ENCODE data around the gene MT1E.
"Not testable (repeated sequence)": the region's sequence is repeated elsewhere in the genome, so short reads cannot be mapped to it uniquely, and the experiment has no call there.

MT1E gene

GRCh38 chr16:56607109-56607618 is 18.4 kb upstream of the MT1E start:
- DNase-seq: peak; percentile 37
- no peak for ATAC-seq

- ATAC-seq (no peak), DNase-seq (no peak)
Observed at GRCh38 chr16:56607675-56608042, 17.9 kb upstream of the MT1E start.

- peak; percentile 72 for ATAC-seq
- peak; percentile 92 for DNase-seq
Observed at GRCh38 chr16:56608043-56608875, 17.3 kb upstream of the MT1E start, which contains the start of gene MT2A. TSS of gene MT2A (plus strand) at chr16:56608584. CDS start at chr16:56608656, 72 bp downstream.

- no peak for DNase-seq
- no peak for ATAC-seq
Observed at GRCh38 chr16:56608876-56609462, 16.6 kb upstream of the MT1E start.

GRCh38 chr16:56609463-56609921 is 16.1 kb upstream of the MT1E start:
- ATAC-seq: peak; percentile 44
- DNase-seq: peak; percentile 80

- peak; percentile 57 for ATAC-seq
- DNase-seq: peak; percentile 85
Observed at GRCh38 chr16:56610017-56610608, 15.5 kb upstream of the MT1E start.

- ATAC-seq: peak; percentile 33
Observed at GRCh38 chr16:56610609-56611111, 14.9 kb upstream of the MT1E start.

GRCh38 chr16:56611281-56611833 is 14.2 kb upstream of the MT1E start:
- DNase-seq (no peak), ATAC-seq (no peak)

More at GRCh38 chr16:56610609-56611111, 14.9 kb upstream of the MT1E start:
- no peak for DNase-seq

GRCh38 chr16:56613706-56614105 is 11.9 kb upstream of the MT1E start:
- DNase-seq: no peak

GRCh38 chr16:56614549-56614991 is 11.0 kb upstream of the MT1E start:
- ATAC-seq: peak; percentile 74
- DNase-seq: no peak

More at GRCh38 chr16:56613706-56614105, 11.9 kb upstream of the MT1E start:
- no peak for ATAC-seq

- no peak for DNase-seq
- no peak for ATAC-seq
Observed at GRCh38 chr16:56615353-56615752, 10.2 kb upstream of the MT1E start.

GRCh38 chr16:56616608-56617211 is 8.9 kb upstream of the MT1E start:
- DNase-seq (no peak), ATAC-seq (no peak)

GRCh38 chr16:56617212-56618085 is 8.1 kb upstream of the MT1E start:
- DNase-seq: peak; percentile 58

GRCh38 chr16:56618138-56618537 is 7.4 kb upstream of the MT1E start:
- DNase-seq (no peak), ATAC-seq (no peak)

More at GRCh38 chr16:56617212-56618085, 8.1 kb upstream of the MT1E start:
- no peak for ATAC-seq

- ATAC-seq (no peak), DNase-seq (no peak)
Observed at GRCh38 chr16:56620339-56620897, 5.2 kb upstream of the MT1E start.

- DNase-seq, ATAC-seq: not testable (repeated sequence)
Observed at GRCh38 chr16:56621665-56622445, 3.7 kb upstream of the MT1E start.

- not testable (repeated sequence) for DNase-seq, ATAC-seq
Observed at GRCh38 chr16:56623184-56623583, 2.4 kb upstream of the MT1E start.

- DNase-seq (no peak), ATAC-seq (no peak)
Observed at GRCh38 chr16:56623637-56624036, 1.9 kb upstream of the MT1E start.

- ATAC-seq (peak; percentile 51), DNase-seq (no peak)
Observed at GRCh38 chr16:56625943-56626654, 518 bp downstream of the MT1E start.
